A673 (cell line): ENCODE data around the gene IFIT5. TPM values are rescaled to one million over a fixed set of nuclear protein-coding genes. Genes with fewer than 3 reads are reported as not detected.

Experiments used
- BruUV-seq: library from RNA; stranded (reverse); fragments of 400-500 nt; replicated peaks from 2 replicates; lab custom pipeline; 2021; lab: Mats Ljungman, UMichigan
- CTCF ChIA-PET: fragments of 300-600 bp; sonication (Branson Sonifier 250); formaldehyde crosslinking; loops from one replicate; lab custom pipeline; 2022; ENCODE audit warnings: antibody characterized with exemption; lab: Charles Lee
- POLR2A ChIA-PET: fragments of 300-600 bp; sonication (Branson Sonifier 250); formaldehyde crosslinking; loops from one replicate; lab custom pipeline; 2022; ENCODE audit warnings: antibody characterized with exemption; ENCODE audit not compliant: low non-redundant PET; lab: Charles Lee
- DNase-seq: peaks from one replicate; pipeline ENCODE4 v3.0.0-alpha.2; 2015; ENCODE audit warnings: low spot score
- H3K27ac ChIP-seq: fragments of 200-600 bp; sonication (generic); 2 replicates; pipeline ENCODE4 v1.5.1; 2016; ENCODE audit warnings: mixed run types, low read depth, mild to moderate bottlenecking, mixed read lengths, antibody characterized with exemption, low read length; ENCODE audit not compliant: poor library complexity, severe bottlenecking
- H3K27me3 ChIP-seq: fragments of 200-600 bp; sonication (generic); replicated peaks from 2 replicates; pipeline ENCODE4 v1.6.1; 2017; ENCODE audit warnings: mixed run types, low read depth, mild to moderate bottlenecking, mixed read lengths, antibody characterized with exemption, low read length; ENCODE audit not compliant: insufficient read depth, poor library complexity
- H3K36me3 ChIP-seq: fragments of 200-600 bp; sonication (generic); 2 replicates; pipeline ENCODE4 v1.6.1; 2016; ENCODE audit warnings: mixed run types, mild to moderate bottlenecking, mixed read lengths, antibody characterized with exemption, low read length; ENCODE audit not compliant: insufficient read depth, poor library complexity, severe bottlenecking
- H3K4me1 ChIP-seq: fragments of 200-600 bp; sonication (generic); 2 replicates; pipeline ENCODE4 v1.6.1; 2017; ENCODE audit warnings: mixed run types, mild to moderate bottlenecking, mixed read lengths, antibody characterized with exemption, low read length; ENCODE audit not compliant: insufficient read depth, poor library complexity, severe bottlenecking
- H3K4me3 ChIP-seq: fragments of 200-600 bp; sonication (generic); 2 replicates; pipeline ENCODE4 v1.5.1; 2016; ENCODE audit warnings: low read depth, mixed run types, mild to moderate bottlenecking, mixed read lengths, low read length; ENCODE audit not compliant: poor library complexity, severe bottlenecking
- H3K9me3 ChIP-seq: fragments of 200-600 bp; sonication (generic); 2 replicates; pipeline ENCODE4 v1.6.1; 2016; ENCODE audit warnings: mixed run types, low read depth, mild to moderate bottlenecking, mixed read lengths, antibody characterized with exemption, low read length; ENCODE audit not compliant: poor library complexity, severe bottlenecking
- EZH2 ChIP-seq: fragments of 200-600 bp; sonication (generic); IDR thresholded peaks from 2 replicates; pipeline ENCODE4 v1.6.1; 2017; ENCODE audit warnings: borderline replicate concordance, low read depth, mild to moderate bottlenecking, mixed read lengths, antibody characterized with exemption, low read length; ENCODE audit not compliant: poor library complexity, severe bottlenecking
- intact Hi-C: fragments of 100-400 bp; cut with micrococcal nuclease; formaldehyde crosslinking; loops from one replicate; pipeline ENCODE4 v1.10.0; 2022; ENCODE audit not compliant: unreplicated experiment
- total RNA-seq: library from RNA; stranded (reverse); gene quantifications from 2 replicates; pipeline ENCODE4 v1.2.3, GENCODE V29; 2021
- TF ChIP-seq, protein P1 (sequence below): fragments of 300-800, 200-600 bp; sonication (generic); conservative IDR thresholded peaks from 2 replicates; pipeline ENCODE4 v1.5.1; 2017; ENCODE audit warnings: low read depth, mild to moderate bottlenecking, antibody characterized with exemption, low read length, moderate library complexity, mixed read lengths

The IFIT5 gene
- total RNA-seq, 1 experiment from 2014 or later = 15.8 TPM

DNA sequence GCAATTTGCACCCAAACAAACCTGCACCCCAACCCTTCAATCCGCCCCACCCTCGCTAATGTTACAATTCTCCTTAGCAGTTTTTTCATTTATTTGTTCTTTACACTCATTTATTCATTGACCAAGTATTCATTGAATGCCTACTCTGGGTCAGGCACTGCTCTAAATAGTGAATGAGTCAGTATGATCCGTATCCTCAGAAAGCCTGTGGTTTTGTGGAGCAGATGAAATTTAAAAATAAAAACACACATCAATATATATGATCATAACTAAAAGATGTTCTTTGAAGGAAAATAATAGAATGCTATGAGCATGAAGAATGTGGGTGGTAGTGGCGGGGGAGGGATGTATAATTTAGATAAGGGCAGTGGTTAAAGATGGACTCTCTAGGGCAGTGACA lies 13.3 kb downstream of the IFIT5 start:
- no peak overlapping the region for H3K4me3 ChIP-seq
- peaks cover 6% of the 10 kb centered on the region for H3K4me1 ChIP-seq
- TF ChIP-seq, protein P1, sequence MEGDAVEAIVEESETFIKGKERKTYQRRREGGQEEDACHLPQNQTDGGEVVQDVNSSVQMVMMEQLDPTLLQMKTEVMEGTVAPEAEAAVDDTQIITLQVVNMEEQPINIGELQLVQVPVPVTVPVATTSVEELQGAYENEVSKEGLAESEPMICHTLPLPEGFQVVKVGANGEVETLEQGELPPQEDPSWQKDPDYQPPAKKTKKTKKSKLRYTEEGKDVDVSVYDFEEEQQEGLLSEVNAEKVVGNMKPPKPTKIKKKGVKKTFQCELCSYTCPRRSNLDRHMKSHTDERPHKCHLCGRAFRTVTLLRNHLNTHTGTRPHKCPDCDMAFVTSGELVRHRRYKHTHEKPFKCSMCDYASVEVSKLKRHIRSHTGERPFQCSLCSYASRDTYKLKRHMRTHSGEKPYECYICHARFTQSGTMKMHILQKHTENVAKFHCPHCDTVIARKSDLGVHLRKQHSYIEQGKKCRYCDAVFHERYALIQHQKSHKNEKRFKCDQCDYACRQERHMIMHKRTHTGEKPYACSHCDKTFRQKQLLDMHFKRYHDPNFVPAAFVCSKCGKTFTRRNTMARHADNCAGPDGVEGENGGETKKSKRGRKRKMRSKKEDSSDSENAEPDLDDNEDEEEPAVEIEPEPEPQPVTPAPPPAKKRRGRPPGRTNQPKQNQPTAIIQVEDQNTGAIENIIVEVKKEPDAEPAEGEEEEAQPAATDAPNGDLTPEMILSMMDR = no peak
- TF ChIP-seq EZH2 = no peak
- no peak overlapping the region for H3K27ac ChIP-seq
- ChIA-PET POLR2A (no interaction called here), CTCF (no interaction called here)
- DNase-seq = no peak
- intact Hi-C loops = loop anchor here (2.0 to 10.0 kb wide), 4 partner anchors 527 to 1437 kb away; no protein-coding TSS in a partner anchor
- no TSS peak for BruUV-seq
- H3K27me3 ChIP-seq = no peaks in the 10 kb centered on the region
- H3K9me3 ChIP-seq = no peaks in the 10 kb centered on the region
- H3K36me3 ChIP-seq = no peaks in the 10 kb centered on the region

DNA sequence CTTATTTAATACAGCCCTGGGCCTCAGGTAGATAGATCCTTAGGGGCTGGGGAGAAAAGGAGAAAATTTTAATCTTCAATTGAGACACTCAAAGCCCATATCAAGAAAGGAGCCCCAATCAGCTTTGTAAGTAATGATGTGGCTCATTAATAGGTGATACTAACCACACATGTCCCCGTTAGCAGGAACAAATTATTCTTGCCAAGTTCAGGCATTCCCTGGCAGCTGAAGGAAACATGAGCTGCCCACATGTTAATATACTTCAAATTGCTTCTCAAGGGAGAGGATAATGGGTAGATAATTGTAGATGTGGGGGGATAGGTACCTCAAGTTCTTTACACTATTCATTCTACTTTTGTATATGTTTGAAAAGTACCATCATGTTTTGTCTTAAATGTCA lies 14.5 kb downstream of the IFIT5 start:
- H3K27ac ChIP-seq = no peak overlapping the region
- TF ChIP-seq EZH2 = no peak
- TF ChIP-seq, protein P1 = no peak
- no peaks in the 10 kb centered on the region for H3K36me3 ChIP-seq
- H3K4me1 ChIP-seq = peaks cover 6% of the 10 kb centered on the region
- BruUV-seq = no TSS peak
- no peak overlapping the region for H3K4me3 ChIP-seq
- ChIA-PET CTCF (no interaction called here), POLR2A (no interaction called here)
- intact Hi-C loops = loop anchor here (5.0 to 10.0 kb wide), 3 partner anchors 526 to 1436 kb away; no protein-coding TSS in a partner anchor
- no peaks in the 10 kb centered on the region for H3K27me3 ChIP-seq
- peak; percentile 18 for DNase-seq
- no peaks in the 10 kb centered on the region for H3K9me3 ChIP-seq

DNA sequence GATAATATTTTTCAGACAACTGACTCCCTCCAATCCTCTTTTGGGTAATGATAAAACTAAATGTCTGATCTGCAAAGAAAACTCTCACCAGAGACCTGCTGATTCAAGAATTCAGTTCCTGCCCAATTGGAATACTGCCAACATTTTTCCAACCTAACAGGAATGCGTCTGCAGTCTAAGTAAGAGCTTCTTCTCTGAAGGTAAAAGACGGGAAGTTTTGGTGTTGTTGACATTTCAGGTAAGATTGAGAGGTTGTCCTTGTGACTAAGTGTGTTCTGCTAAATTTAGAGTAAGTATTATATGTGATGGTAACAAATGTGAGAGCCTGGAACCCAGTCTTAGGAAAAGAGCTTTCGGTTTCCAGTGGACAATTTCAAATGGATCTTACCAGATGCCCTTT lies 17.6 kb downstream of the IFIT5 start:
- no TSS peak for BruUV-seq
- H3K27me3 ChIP-seq = no peaks in the 10 kb centered on the region
- DNase-seq = peak; percentile 30
- H3K4me1 ChIP-seq = peaks cover 6% of the 10 kb centered on the region
- no peaks in the 10 kb centered on the region for H3K9me3 ChIP-seq
- no peaks in the 10 kb centered on the region for H3K36me3 ChIP-seq
- ChIA-PET POLR2A (no interaction called here), CTCF (no interaction called here)
- H3K4me3 ChIP-seq = no peak overlapping the region
- H3K27ac ChIP-seq = no peak overlapping the region
- intact Hi-C loops = no loop called here
- no peak for TF ChIP-seq EZH2
- TF ChIP-seq, protein P1 = no peak
